Stomach (tissue), 9 donors: ENCODE measurements around the gene NTM. TPM values are rescaled to one million over a fixed set of nuclear protein-coding genes. Genes with fewer than 3 reads are reported as not detected.

ENCODE experiments used
- DNase-seq, 2 donors: peaks; one replicate each; pipeline versions ENCODE4 v3.0.0 to v3.0.0-alpha.2; 2013 to 2019
- H3K27ac ChIP-seq, 5 donors: fragments of 200-600 bp in 4 of 5; sonication (generic) in 4 of 5; one replicate each; pipeline ENCODE4 v1.5.1; 2013 to 2019; ENCODE audit warnings: mild to moderate bottlenecking in 1 of 5, moderate library complexity in 1 of 5
- H3K27me3 ChIP-seq, 3 donors: fragments of 200-600 bp; sonication (generic); one replicate each; pipeline ENCODE4 v1.5.1; 2017 to 2019; ENCODE audit warnings: mixed run types in 1 of 3
- H3K36me3 ChIP-seq, 4 donors: fragments of 200-600 bp; sonication (generic); 1 replicate in 3 of 4; 2 replicates in 1 of 4; pipeline ENCODE4 v1.5.1; 2016 to 2019
- H3K4me1 ChIP-seq, 4 donors: fragments of 200-600 bp; sonication (generic); one replicate each; pipeline ENCODE4 v1.5.1; 2016 to 2019
- H3K4me3 ChIP-seq, 4 donors: fragments of 200-600 bp; sonication (generic) in 3 of 4; one replicate each; pipeline ENCODE4 v1.5.1; 2016 to 2019; ENCODE audit warnings: mild to moderate bottlenecking in 1 of 4
- H3K9me3 ChIP-seq, 4 donors: fragments of 200-600 bp; sonication (generic); one replicate each; pipeline ENCODE4 v1.5.1; 2016 to 2019
- CTCF ChIP-seq, 7 experiments: fragments of 450-650 bp in 4 of 7; fragments of 200-600 bp in 3 of 7; sonication (generic) in 3 of 7; IDR thresholded peaks; one replicate each; pipeline ENCODE4 v1.5.1; 2016 to 2019; ENCODE audit warnings: antibody characterized with exemption in 7 of 7, control low read depth in 2 of 7, mild to moderate bottlenecking in 1 of 7
- EP300 ChIP-seq: sonication (generic); formaldehyde crosslinking; IDR thresholded peaks from one replicate; pipeline ENCODE4 v1.6.1; 2017; ENCODE audit warnings: antibody characterized with exemption
- POLR2A ChIP-seq, 4 donors: fragments of 450-650 bp; IDR thresholded peaks; one replicate each; pipeline ENCODE4 v1.6.1; 2016; ENCODE audit warnings: antibody characterized with exemption in 4 of 4, control low read depth in 2 of 4, mild to moderate bottlenecking in 1 of 4, moderate library complexity in 1 of 4
- POLR2AphosphoS5 ChIP-seq, 3 donors: sonication (generic); formaldehyde crosslinking; IDR thresholded peaks; one replicate each; pipeline ENCODE4 v1.6.1; 2016; ENCODE audit warnings: antibody characterized with exemption in 3 of 3
- WGBS, 5 donors: extraction: QIAGEN DNeasy Blood & Tissue Kit in 3 of 5; methylation state at CpG; one replicate each; pipeline versions ENCODE4 v1.1.5 to v1.1.7; 2013 to 2018; 5-methylcytosine and 5-hydroxymethylcytosine counted together
- intact Hi-C: fragments of 100-400 bp; cut with DNase I; formaldehyde crosslinking; loops from one replicate; pipeline ENCODE4 v1.15.1; 2023; ENCODE audit warnings: low total_unique reads
- polyA plus RNA-seq, 3 donors: library from polyadenylated mRNA; stranded (reverse); fragments of 200-250 nt; gene quantifications; one replicate each; pipeline ENCODE4 v1.2.3, GENCODE V29; 2013
- total RNA-seq, 5 donors: library from RNA; depleted of rRNA; stranded (reverse); fragments of >200 nt; gene quantifications; one replicate each; pipeline versions ENCODE4 v1.1.0 to v1.2.3, GENCODE V29; 2014 to 2016
- donor health status: healthy with polysubstance abuse.
- donor health status: Bipolar disorder and iron deficiency.
- donor health status: healthy.

Gene NTM
- total and polyA plus RNA-seq, 8 donors: 0.50 to 8.4 (median 1.3) TPM; not detected in 3

GRCh38 chr11:131760091-131761061 lies 390.0 kb downstream of the NTM start:
- Histone ChIP-seq H3K9me3 (peaks cover 0 to 13% (median 6%) of the 10 kb centered on the region in 4 donors), H3K27ac (no peak overlapping the region), H3K27me3 (peaks cover 0 to 31% (median 0%) of the 10 kb centered on the region in 3 donors), H3K36me3 (no peaks in the 10 kb centered on the region), H3K4me3 (no peak overlapping the region), H3K4me1 (no peaks in the 10 kb centered on the region)
- WGBS, 5 donors: 45 to 65% (median 53%) methylated on average over 25 to 26 of the region's 26 CpGs
- intact Hi-C loops: no loop called here
- TF ChIP-seq EP300 (no peak), POLR2A (IDR thresholded peaks at IDR 0.05) (no peak), CTCF (IDR thresholded peaks at IDR 0.05) (no peak), POLR2AphosphoS5 (IDR thresholded peaks at IDR 0.05) (no peak)
- peak in 1 of 2 donors; percentile 16 for DNase-seq

- 91 to 94% (median 92%) methylated on average over 17 of the region's 17 CpGs for WGBS, 5 donors
- no peak for TF ChIP-seq POLR2AphosphoS5 (IDR thresholded peaks at IDR 0.05)
- TF ChIP-seq CTCF (IDR thresholded peaks at IDR 0.05): no peak
- TF ChIP-seq POLR2A (IDR thresholded peaks at IDR 0.05): no peak
- TF ChIP-seq EP300: no peak
- peaks cover 0 to 13% (median 6%) of the 10 kb centered on the region in 4 donors for H3K9me3 ChIP-seq
- peaks cover 0 to 31% (median 0%) of the 10 kb centered on the region in 3 donors for H3K27me3 ChIP-seq
- no peak overlapping the region for H3K4me3 ChIP-seq
- DNase-seq: no peak
- intact Hi-C loops: no loop called here
- H3K4me1 ChIP-seq: no peaks in the 10 kb centered on the region
- no peak overlapping the region for H3K27ac ChIP-seq
- H3K36me3 ChIP-seq: no peaks in the 10 kb centered on the region
Observed at GRCh38 chr11:131762346-131763110, 392.1 kb downstream of the NTM start.

GRCh38 chr11:131763193-131763890 lies 392.9 kb downstream of the NTM start:
- intact Hi-C loops: no loop called here
- Histone ChIP-seq H3K4me1 (no peaks in the 10 kb centered on the region), H3K36me3 (no peaks in the 10 kb centered on the region), H3K27me3 (peaks cover 0 to 31% (median 0%) of the 10 kb centered on the region in 3 donors), H3K27ac (no peak overlapping the region), H3K9me3 (peaks cover 0 to 13% (median 6%) of the 10 kb centered on the region in 4 donors), H3K4me3 (no peak overlapping the region)
- WGBS, 5 donors: 42 to 65% (median 59%) methylated on average over 4 of the region's 4 CpGs
- TF ChIP-seq POLR2AphosphoS5 (IDR thresholded peaks at IDR 0.05) (no peak), POLR2A (IDR thresholded peaks at IDR 0.05) (no peak), EP300 (no peak), CTCF (IDR thresholded peaks at IDR 0.05) (no peak)
- no peak for DNase-seq

- Histone ChIP-seq H3K36me3 (no peaks in the 10 kb centered on the region), H3K27me3 (peaks cover 0 to 31% (median 0%) of the 10 kb centered on the region in 3 donors), H3K9me3 (peaks cover 0 to 13% (median 6%) of the 10 kb centered on the region in 4 donors), H3K4me1 (no peaks in the 10 kb centered on the region), H3K4me3 (no peak overlapping the region), H3K27ac (no peak overlapping the region)
- no peak for DNase-seq
- WGBS, 5 donors: 77 to 83% (median 81%) methylated on average over 5 of the region's 5 CpGs
- intact Hi-C loops: no loop called here
- TF ChIP-seq POLR2AphosphoS5 (IDR thresholded peaks at IDR 0.05): no peak
- no peak for TF ChIP-seq EP300
- no peak for TF ChIP-seq POLR2A (IDR thresholded peaks at IDR 0.05)
- TF ChIP-seq CTCF (IDR thresholded peaks at IDR 0.05): no peak
Observed at GRCh38 chr11:131764126-131764525, 393.7 kb downstream of the NTM start.
